Upper lobe of left lung (tissue), 6 donors: ENCODE data around the gene SSX4B. TPM values are rescaled to one million over a fixed set of nuclear protein-coding genes. Genes with fewer than 3 reads are reported as not detected.
"Not testable (repeated sequence)": the region's sequence is repeated elsewhere in the genome, so short reads cannot be mapped to it uniquely, and the experiment has no call there.

ENCODE experiments used
- ATAC-seq, 2 donors: fragments of 200-7000 bp; cut with Tn5 transposase; one replicate each; pipeline ENCODE4 v1.9.1; 2022; ENCODE audit warnings: mild to moderate bottlenecking in 2 of 2, moderate library complexity in 2 of 2; ENCODE audit not compliant: low FRiP score in 2 of 2
- DNase-seq, 2 donors: peaks; one replicate each; pipeline ENCODE4 v3.0.0-alpha.2; 2019 to 2020
- H3K27ac ChIP-seq, 4 donors: fragments of 200-600 bp; sonication (generic); one replicate each; pipeline ENCODE4 v1.5.1; 2016 to 2019
- H3K27me3 ChIP-seq, 4 donors: fragments of 200-600 bp; sonication (generic); one replicate each; pipeline ENCODE4 v1.5.1; 2017 to 2019
- H3K36me3 ChIP-seq, 4 donors: fragments of 200-600 bp; sonication (generic); one replicate each; pipeline ENCODE4 v1.5.1; 2016 to 2019
- H3K4me1 ChIP-seq, 4 donors: fragments of 200-600 bp; sonication (generic); one replicate each; pipeline ENCODE4 v1.5.1; 2018 to 2019
- H3K4me3 ChIP-seq, 4 donors: fragments of 200-600 bp; sonication (generic); one replicate each; pipeline ENCODE4 v1.5.1; 2017 to 2019; ENCODE audit warnings: mild to moderate bottlenecking in 2 of 4, moderate library complexity in 1 of 4
- H3K9me3 ChIP-seq, 4 donors: fragments of 200-600 bp; sonication (generic); one replicate each; pipeline ENCODE4 v1.5.1; 2018 to 2019
- EP300 ChIP-seq, 4 donors: sonication (generic); formaldehyde crosslinking; IDR thresholded peaks; one replicate each; pipeline ENCODE4 v1.5.1; 2017; ENCODE audit warnings: antibody characterized with exemption in 4 of 4, control low read depth in 2 of 4
- POLR2A ChIP-seq, 4 donors: fragments of 450-650 bp; IDR thresholded peaks; one replicate each; pipeline ENCODE4 v1.5.1; 2016 to 2017; ENCODE audit warnings: antibody characterized with exemption in 4 of 4, mild to moderate bottlenecking in 2 of 4
- POLR2AphosphoS5 ChIP-seq, 2 donors: sonication (generic); formaldehyde crosslinking; IDR thresholded peaks; one replicate each; pipeline ENCODE4 v1.5.1; 2017; ENCODE audit warnings: antibody characterized with exemption in 2 of 2
- WGBS, 2 donors: methylation state at CpG; one replicate each; pipeline ENCODE4 v1.1.5; 2017 to 2018; 5-methylcytosine and 5-hydroxymethylcytosine counted together
- total RNA-seq, 6 donors: library from RNA; depleted of rRNA in 4 of 6; stranded (reverse); fragments of >200 nt in 4 of 6; gene quantifications; one replicate each; pipeline versions ENCODE4 v1.1.0 to v1.2.1, GENCODE V29; 2016 to 2021
- TF ChIP-seq, protein P1 (sequence below), 6 experiments: fragments of 450-650 bp in 4 of 6; fragments of 200-600 bp in 2 of 6; sonication (generic) in 2 of 6; IDR thresholded peaks; one replicate each; pipeline ENCODE4 v1.5.1; 2016 to 2019; ENCODE audit warnings: antibody characterized with exemption in 6 of 6
- donor health status: DM: no; HTN: no; CAD: no; lungs with moderate emphysema.
- donor health status: DM: no; HTN: yes; CAD: no; lungs with severe emphysema.

SSX4B gene
- total RNA-seq, 6 donors from 2014 or later, result not detected

- no peaks in the 10 kb centered on the region for H3K27me3 ChIP-seq
- TF ChIP-seq EP300 (IDR thresholded peaks at IDR 0.05), result no peak
- no peak for TF ChIP-seq POLR2AphosphoS5 (IDR thresholded peaks at IDR 0.05)
- TF ChIP-seq POLR2A (IDR thresholded peaks at IDR 0.05), result no peak
- TF ChIP-seq, protein P1, sequence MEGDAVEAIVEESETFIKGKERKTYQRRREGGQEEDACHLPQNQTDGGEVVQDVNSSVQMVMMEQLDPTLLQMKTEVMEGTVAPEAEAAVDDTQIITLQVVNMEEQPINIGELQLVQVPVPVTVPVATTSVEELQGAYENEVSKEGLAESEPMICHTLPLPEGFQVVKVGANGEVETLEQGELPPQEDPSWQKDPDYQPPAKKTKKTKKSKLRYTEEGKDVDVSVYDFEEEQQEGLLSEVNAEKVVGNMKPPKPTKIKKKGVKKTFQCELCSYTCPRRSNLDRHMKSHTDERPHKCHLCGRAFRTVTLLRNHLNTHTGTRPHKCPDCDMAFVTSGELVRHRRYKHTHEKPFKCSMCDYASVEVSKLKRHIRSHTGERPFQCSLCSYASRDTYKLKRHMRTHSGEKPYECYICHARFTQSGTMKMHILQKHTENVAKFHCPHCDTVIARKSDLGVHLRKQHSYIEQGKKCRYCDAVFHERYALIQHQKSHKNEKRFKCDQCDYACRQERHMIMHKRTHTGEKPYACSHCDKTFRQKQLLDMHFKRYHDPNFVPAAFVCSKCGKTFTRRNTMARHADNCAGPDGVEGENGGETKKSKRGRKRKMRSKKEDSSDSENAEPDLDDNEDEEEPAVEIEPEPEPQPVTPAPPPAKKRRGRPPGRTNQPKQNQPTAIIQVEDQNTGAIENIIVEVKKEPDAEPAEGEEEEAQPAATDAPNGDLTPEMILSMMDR (IDR thresholded peaks at IDR 0.05), result no peak
- H3K4me1 ChIP-seq, result no peaks in the 10 kb centered on the region
- no peak overlapping the region for H3K4me3 ChIP-seq
- H3K36me3 ChIP-seq, result no peaks in the 10 kb centered on the region
- H3K9me3 ChIP-seq, result no peaks in the 10 kb centered on the region
- 49 to 57% methylated on average over 4 of the region's 4 CpGs for WGBS, 2 donors
- H3K27ac ChIP-seq, result no peak overlapping the region
- ATAC-seq, result no peak
- no peak for DNase-seq
These were observed 39.9 kb upstream of the SSX4B start for GRCh38 chrX:48451708-48452107.

DNA sequence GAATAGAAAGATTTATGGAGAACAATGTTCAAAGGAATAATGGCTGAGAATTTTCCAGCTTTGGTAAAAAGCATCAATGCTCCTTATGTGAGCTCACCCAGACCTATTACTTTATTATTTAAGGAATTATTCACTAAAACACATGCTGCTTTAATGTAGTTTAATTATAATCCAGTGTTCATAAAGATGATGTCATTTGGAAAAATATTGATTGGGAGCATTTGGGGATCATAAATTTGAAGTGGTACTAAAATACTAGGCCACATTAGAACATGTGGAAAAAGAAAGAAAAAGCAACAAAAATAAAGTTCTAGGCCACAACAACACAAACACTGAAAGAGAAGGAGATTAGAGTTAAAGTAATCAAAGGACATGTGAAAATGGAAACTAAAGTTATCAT lies 38.3 kb upstream of the SSX4B start:
- no peak for ATAC-seq
- Histone ChIP-seq H3K4me3 (no peak overlapping the region), H3K4me1 (no peaks in the 10 kb centered on the region)

DNA sequence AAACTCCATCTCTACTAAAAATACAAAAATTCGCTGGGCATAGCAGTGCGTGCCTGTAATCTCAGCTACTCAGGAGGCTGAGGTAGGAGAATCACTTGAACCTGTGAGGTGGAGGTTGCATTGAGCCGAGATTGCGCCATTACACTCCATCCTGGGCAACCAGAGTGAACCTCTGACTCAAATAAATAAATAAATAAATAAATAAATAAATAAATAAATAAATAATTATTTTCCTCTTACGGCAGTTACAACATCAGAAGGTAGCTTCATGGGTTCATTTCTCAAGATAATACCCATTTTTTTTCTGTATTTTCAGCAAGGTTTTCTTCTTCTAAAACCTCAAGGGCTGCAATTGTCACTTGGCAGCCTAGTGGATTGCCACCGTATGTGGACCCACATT lies 35.4 kb upstream of the SSX4B start:
- not testable (repeated sequence) for H3K4me3 ChIP-seq, H3K27me3 ChIP-seq, H3K27ac ChIP-seq, ATAC-seq, H3K36me3 ChIP-seq, H3K9me3 ChIP-seq, H3K4me1 ChIP-seq, DNase-seq
- 88 to 89% methylated on average over 6 of the region's 6 CpGs for WGBS, 2 donors

More for the DNA sequence above, 38.3 kb upstream of the SSX4B start:
- TF ChIP-seq EP300 (IDR thresholded peaks at IDR 0.05) (no peak), POLR2A (IDR thresholded peaks at IDR 0.05) (no peak), POLR2AphosphoS5 (IDR thresholded peaks at IDR 0.05) (no peak)
- TF ChIP-seq, protein P1 (IDR thresholded peaks at IDR 0.05), result no peak
- Histone ChIP-seq H3K36me3 (no peaks in the 10 kb centered on the region), H3K27me3 (no peaks in the 10 kb centered on the region), H3K9me3 (no peaks in the 10 kb centered on the region), H3K27ac (no peak overlapping the region)
- DNase-seq, result no peak

- DNase-seq, H3K4me3 ChIP-seq, H3K36me3 ChIP-seq, H3K27me3 ChIP-seq, H3K27ac ChIP-seq, ATAC-seq, H3K4me1 ChIP-seq: not testable (repeated sequence)
- peaks cover 0 to 17% (median 0%) of the 10 kb centered on the region in 4 donors for H3K9me3 ChIP-seq
- 60 to 85% methylated on average over 1 to 13 of the region's 13 CpGs for WGBS, 2 donors
These were observed 22.0 kb upstream of the SSX4B start for GRCh38 chrX:48433713-48434112.

- WGBS, 2 donors, result 49 to 58% methylated on average over 4 of the region's 4 CpGs
- not testable (repeated sequence) for DNase-seq
These were observed 18.4 kb upstream of the SSX4B start for GRCh38 chrX:48430166-48430565.

GRCh38 chrX:48429606-48430005 lies 17.8 kb upstream of the SSX4B start:
- H3K27ac ChIP-seq, H3K36me3 ChIP-seq, ATAC-seq, DNase-seq, H3K27me3 ChIP-seq, H3K4me1 ChIP-seq, H3K4me3 ChIP-seq: not testable (repeated sequence)
- 52 to 65% methylated on average over 5 of the region's 5 CpGs for WGBS, 2 donors
- peaks cover 0 to 13% (median 0%) of the 10 kb centered on the region in 4 donors for H3K9me3 ChIP-seq

More at GRCh38 chrX:48430166-48430565, 18.4 kb upstream of the SSX4B start:
- H3K27me3 ChIP-seq, H3K36me3 ChIP-seq, H3K4me3 ChIP-seq, ATAC-seq, H3K4me1 ChIP-seq, H3K27ac ChIP-seq: not testable (repeated sequence)
- peaks cover 0 to 17% (median 0%) of the 10 kb centered on the region in 4 donors for H3K9me3 ChIP-seq

DNA sequence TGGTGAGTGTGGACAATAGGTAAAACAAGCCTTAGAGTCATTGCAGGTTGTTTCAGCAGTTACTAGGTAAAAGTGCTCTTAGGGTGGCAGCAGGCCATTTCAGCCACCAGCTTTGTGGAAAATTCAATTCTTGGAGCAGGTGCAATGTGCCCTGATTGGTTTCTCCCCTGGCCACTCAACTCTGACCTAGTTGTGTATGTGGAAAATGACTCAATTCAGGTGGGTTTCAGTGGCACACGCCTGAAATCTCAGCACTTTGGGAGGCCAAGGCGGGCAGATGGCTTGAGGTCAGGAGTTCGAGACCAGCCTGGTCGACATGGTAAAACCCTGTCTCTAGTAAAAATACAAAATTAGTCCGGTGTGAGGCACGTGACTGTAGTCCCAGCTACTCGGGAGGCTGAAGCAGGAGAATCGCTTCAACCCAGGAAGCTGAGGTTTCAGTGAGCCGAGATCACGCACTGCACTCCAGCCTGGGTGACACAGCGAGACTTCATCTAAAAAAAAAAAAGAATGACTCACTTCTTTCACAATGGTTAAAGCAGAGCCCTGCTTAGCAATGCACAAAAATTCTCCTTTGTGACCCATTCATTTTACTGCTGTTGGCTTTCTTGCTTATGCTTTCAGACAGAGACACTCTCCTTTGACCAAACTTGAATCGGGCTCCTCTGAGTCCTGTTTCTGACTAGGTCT lies 15.4 kb upstream of the SSX4B start:
- DNase-seq, H3K4me3 ChIP-seq, H3K9me3 ChIP-seq, H3K36me3 ChIP-seq, H3K27me3 ChIP-seq, H3K4me1 ChIP-seq, ATAC-seq, H3K27ac ChIP-seq: not testable (repeated sequence)
- WGBS, 2 donors, result no CpG with 5 or more reads among the region's 12 CpGs

GRCh38 chrX:48397825-48398224 lies 13.9 kb downstream of the SSX4B start:
- 0 to 35% methylated on average over 1 of the region's 1 CpG for WGBS, 2 donors

DNA sequence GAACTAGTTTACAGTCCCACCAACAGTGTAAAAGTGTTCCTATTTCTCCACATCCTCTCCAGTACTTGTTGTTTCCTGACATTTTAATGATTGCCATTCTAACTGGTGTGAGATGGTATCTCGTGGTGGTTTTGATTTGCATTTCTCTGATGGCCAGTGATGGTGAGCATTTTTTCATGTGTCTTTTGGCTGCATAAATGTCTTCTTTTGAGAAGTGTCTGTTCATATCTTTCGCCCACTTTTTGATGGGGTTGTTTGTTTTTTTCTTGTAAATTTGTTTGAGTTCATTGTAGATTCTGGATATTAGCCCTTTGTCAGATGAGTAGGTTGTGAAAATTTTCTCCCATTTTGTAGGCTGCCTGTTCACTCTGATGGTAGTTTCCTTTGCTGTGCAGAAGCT lies 14.8 kb downstream of the SSX4B start:
- not testable (repeated sequence) for H3K9me3 ChIP-seq, H3K36me3 ChIP-seq, H3K4me1 ChIP-seq, H3K27me3 ChIP-seq, H3K27ac ChIP-seq, H3K4me3 ChIP-seq, DNase-seq, ATAC-seq
- WGBS, 2 donors, result 55 to 87% methylated on average over 2 of the region's 2 CpGs

More at GRCh38 chrX:48397825-48398224, 13.9 kb downstream of the SSX4B start:
- not testable (repeated sequence) for ATAC-seq, H3K9me3 ChIP-seq, H3K4me3 ChIP-seq, DNase-seq, H3K27me3 ChIP-seq, H3K27ac ChIP-seq, H3K36me3 ChIP-seq, H3K4me1 ChIP-seq

DNA sequence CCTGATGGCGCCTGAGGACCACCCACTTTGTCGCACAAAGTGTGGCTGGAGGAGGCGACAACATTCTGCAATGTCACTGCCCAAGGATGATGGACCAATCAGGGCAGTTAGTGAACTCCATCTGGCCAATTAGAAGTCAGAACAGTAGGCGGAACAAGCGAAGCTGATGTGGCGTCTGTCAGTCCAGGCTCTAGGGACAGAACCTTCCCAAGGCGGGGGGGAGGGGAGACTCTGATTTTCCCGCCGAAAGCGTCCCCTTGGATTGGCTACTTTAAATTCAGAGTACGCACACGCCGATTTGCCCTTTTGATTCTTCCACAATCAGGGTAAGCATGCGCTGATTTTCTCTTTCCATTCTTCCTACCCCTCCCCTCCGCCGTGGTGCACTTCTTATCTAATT lies 28.5 kb downstream of the SSX4B start, which contains the start of gene SSX4:
Gene SSX4 (plus strand): TSS at position 301 of the 400 bp plus-strand sequence. CDS start 515 bp downstream, outside the sequence.
- not testable (repeated sequence) for ATAC-seq, H3K4me3 ChIP-seq, H3K27me3 ChIP-seq, H3K27ac ChIP-seq, H3K36me3 ChIP-seq, H3K4me1 ChIP-seq, DNase-seq, H3K9me3 ChIP-seq
- no CpG with 5 or more reads among the region's 16 CpGs for WGBS, 2 donors

DNA sequence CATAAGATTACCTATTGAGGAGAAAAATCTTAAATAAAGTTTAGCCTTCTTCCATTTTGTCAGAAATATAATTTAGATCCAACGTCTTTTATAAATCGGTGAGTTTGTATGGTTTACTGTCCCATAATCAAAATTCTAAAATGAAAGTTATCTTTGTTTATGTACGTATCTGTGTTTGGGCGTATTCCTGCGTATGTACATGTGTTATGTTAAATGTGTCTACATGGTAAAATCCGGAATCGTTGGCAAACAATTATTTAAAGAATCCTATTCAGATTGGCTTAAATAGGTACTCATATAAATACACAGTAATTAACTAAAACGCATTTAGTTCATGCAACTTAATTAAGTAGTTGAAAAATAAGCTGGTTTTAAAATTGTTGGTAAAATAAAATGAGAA lies 41.4 kb downstream of the SSX4B start:
- not testable (repeated sequence) for H3K36me3 ChIP-seq, DNase-seq, H3K9me3 ChIP-seq, ATAC-seq, H3K4me3 ChIP-seq, H3K27ac ChIP-seq, H3K27me3 ChIP-seq, H3K4me1 ChIP-seq
- WGBS, 2 donors, result no CpG with 5 or more reads among the region's 8 CpGs
